ENCODE measurements around the gene PSME3.

PSME3 gene, protein sequence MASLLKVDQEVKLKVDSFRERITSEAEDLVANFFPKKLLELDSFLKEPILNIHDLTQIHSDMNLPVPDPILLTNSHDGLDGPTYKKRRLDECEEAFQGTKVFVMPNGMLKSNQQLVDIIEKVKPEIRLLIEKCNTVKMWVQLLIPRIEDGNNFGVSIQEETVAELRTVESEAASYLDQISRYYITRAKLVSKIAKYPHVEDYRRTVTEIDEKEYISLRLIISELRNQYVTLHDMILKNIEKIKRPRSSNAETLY

DNA sequence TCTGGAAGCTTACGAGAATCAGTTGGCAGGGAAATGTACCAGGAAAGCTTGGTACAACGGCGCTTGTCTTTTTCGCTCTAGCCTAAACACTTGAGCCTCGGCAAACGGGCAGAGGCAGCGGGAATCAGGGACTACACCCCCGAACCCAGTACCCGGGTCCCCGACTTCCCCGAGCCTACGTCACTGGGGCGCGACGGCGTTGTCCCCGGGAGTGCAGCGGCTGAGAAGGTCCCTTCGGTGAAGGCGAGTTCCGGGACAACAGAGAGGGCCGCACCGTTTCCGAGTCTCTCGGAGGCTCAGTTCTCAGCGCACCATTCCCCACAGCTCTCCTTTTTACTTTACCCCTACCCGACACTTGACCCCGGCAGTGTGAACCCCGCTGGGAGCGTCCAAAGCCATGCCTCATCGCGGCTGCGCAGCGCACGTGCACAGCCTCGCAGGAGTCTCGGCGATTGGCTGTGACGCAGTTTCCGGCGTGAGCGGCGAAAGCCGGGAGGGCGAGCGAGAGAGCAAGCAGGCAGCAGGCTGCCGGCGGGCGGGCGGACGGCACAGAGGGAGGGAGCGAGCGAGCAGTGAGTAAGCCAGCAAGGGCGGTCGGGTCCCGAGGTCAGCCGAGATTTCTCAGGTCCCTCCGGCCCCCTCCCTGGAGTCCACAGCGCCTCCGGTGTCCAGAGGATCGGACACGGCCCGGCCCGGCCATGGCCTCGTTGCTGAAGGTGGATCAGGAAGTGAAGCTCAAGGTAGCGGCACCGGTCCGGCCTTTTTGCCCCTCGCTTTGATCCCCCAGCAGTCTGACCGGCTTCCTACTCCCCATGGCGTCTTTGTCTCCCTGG lies at the start of gene PSME3:
PSME3 (plus strand) TSS at position 464 of the 833 bp plus-strand sequence; CDS start at position 699, 235 bp downstream.
- peak; percentile 91 for DNase-seq

DNA sequence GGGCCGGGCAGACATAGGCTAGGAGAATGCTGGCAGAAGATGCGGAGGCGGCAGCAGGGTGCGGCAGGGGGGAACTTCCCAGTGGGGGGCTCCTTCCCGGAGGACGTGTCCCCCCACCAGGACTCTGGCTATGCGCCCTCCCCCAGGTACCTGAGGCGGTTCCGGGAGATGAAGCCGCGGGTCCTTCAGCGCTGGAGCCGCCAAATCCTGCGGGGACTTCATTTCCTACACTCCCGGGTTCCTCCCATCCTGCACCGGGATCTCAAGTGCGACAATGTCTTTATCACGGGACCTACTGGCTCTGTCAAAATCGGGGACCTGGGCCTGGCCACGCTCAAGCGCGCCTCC lies 49.4 kb upstream of the PSME3 start:
- DNase-seq: no peak

DNA sequence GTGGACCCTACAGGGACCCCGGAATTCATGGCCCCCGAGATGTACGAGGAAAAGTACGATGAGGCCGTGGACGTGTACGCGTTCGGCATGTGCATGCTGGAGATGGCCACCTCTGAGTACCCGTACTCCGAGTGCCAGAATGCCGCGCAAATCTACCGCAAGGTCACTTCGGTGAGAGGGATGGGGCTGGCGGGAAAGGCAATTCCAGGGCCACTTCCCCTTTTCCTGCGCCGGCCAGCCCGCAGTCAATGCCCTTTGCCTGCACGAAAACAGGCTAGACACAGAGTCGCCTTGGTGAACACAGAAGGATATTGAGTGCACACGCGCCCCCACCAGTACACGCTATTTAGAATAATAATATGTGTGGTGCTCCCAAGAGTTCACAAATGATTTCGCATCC lies 48.8 kb upstream of the PSME3 start:
- no peak for DNase-seq

DNA sequence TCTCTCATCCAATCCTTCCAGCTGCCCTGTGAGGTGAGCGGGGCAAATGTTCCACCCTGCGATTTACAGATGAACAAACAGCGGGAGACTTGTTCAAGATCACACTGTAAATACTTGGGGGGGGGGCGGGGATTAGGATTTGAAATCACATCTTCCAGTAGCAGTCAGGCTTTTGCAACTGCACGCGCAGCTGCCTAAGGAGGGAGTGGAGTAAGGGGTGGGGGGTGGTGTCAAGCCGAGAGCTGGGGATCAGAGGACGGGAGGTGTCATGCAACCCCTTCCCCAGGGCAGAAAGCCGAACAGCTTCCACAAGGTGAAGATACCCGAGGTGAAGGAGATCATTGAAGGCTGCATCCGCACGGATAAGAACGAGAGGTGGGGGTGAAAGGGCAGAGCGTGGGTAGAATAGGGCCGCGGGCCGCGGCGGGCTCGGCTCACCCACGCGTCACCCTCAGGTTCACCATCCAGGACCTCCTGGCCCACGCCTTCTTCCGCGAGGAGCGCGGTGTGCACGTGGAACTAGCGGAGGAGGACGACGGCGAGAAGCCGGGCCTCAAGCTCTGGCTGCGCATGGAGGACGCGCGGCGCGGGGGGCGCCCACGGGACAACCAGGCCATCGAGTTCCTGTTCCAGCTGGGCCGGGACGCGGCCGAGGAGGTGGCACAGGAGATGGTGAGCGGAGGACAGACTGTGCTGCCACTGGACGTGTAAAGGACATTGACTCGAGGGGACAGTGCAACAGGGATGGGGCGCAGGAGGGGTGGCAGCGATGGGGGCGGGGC lies 48.2 kb upstream of the PSME3 start:
- no peak for DNase-seq

DNA sequence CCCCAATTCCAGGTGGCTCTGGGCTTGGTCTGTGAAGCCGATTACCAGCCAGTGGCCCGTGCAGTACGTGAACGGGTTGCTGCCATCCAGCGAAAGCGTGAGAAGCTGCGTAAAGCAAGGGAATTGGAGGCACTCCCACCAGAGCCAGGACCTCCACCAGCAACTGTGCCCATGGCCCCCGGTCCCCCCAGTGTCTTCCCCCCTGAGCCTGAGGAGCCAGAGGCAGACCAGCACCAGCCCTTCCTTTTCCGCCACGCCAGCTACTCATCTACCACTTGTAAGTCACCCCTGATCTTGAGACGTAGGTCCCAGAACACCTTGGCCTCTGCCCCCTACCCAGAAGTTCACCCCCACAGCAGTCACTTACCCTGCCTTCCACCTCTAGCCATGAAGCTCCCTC lies 45.9 kb upstream of the PSME3 start:
- DNase-seq: no peak

DNA sequence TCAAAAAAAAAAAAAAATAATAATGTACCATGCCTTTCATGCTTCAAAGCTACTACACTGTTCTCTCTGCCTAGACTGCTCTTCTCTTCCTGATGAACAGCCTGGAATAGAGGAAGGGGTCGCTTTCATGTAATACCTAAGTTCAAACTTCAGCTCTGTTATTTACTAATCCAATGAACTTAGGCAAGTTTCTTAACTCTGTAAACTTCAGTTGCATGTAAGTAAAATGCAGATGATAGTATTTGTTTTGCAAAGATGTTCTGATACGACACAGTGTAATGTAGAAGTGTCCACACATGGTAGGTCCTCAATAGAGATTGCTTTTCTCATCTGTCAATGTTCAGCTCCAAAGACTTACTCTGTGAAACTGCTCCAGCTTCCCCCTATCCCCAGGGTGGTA lies 41.2 kb upstream of the PSME3 start:
- no peak for DNase-seq

DNA sequence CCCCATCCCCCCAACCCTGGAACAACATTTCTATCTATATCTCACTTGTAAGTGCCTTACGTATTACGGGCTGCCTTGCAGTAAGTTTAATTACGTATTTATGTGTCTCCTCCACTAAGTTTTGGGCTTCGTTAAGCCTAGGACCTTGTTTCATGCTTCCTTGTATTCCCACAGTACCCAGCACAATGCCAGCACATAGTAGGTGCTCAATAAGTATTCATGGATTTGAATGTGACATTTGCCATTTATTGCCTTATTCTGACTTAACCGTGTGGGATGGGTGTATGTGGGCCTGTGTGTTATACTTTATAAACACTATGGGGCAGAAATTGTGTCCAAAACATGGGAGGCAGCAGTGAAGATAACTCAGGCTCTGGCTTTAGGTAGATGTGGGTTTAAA lies 40.7 kb upstream of the PSME3 start:
- DNase-seq: no peak

DNA sequence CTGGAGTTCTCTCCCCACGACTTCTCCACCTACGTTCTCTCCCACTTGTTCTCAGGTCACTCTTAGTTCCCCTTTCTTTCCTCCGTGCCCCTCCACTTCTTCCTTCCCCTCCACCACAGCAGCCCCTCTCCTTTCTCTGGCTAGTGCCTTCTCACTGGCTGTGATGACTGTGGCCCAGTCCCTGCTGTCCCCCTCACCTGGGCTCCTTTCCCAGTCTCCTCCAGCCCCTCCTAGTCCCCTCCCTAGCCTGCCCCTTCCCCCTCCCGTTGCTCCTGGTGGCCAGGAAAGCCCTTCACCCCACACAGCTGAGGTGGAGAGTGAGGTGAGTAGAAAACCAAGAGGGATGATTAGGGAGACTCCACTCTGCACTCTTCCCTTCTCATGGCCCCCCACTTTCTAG lies 38.1 kb upstream of the PSME3 start:
- no peak for DNase-seq

DNA sequence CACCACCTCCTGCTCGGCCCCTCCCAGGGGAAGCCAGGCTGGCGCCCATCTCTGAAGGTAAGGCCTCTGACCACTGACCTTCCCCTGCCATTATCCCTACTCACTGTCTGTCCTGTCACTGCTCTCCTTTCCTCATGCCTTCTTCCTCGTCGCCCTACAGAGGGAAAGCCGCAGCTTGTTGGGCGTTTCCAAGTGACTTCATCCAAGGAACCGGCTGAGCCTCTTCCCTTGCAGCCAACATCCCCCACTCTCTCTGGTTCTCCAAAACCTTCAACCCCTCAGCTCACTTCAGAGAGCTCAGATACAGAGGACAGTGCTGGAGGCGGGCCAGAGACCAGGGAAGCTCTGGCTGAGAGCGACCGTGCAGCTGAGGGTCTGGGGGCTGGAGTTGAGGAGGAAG lies 37.7 kb upstream of the PSME3 start:
- no peak for DNase-seq

DNA sequence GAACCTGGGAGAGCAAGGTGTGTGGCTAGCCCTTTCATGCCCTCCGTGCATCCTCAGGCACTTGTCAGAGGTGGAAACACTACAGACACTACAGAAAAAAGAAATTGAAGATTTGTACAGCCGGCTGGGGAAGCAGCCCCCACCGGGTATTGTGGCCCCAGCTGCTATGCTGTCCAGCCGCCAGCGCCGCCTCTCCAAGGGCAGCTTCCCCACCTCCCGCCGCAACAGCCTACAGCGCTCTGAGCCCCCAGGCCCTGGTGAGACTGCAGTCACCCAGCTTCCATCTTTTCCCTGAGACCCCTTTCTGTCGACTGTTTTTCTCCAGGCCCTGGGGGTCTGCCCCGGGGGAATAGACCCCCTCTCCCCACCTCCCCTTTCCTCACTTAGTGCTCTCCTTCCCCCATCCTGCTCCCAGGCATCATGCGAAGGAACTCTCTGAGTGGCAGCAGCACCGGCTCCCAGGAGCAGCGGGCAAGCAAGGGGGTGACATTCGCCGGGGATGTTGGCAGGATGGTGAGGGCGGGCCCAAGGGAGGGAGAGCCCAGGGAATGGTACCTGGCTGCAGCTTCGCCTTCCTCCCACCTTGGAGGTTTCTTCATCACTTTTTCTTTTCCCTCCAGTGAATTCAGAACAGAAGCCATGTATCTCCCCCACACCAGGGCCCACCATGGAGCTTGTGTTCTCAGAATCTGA lies 37.0 kb upstream of the PSME3 start:
- DNase-seq: no peak

DNA sequence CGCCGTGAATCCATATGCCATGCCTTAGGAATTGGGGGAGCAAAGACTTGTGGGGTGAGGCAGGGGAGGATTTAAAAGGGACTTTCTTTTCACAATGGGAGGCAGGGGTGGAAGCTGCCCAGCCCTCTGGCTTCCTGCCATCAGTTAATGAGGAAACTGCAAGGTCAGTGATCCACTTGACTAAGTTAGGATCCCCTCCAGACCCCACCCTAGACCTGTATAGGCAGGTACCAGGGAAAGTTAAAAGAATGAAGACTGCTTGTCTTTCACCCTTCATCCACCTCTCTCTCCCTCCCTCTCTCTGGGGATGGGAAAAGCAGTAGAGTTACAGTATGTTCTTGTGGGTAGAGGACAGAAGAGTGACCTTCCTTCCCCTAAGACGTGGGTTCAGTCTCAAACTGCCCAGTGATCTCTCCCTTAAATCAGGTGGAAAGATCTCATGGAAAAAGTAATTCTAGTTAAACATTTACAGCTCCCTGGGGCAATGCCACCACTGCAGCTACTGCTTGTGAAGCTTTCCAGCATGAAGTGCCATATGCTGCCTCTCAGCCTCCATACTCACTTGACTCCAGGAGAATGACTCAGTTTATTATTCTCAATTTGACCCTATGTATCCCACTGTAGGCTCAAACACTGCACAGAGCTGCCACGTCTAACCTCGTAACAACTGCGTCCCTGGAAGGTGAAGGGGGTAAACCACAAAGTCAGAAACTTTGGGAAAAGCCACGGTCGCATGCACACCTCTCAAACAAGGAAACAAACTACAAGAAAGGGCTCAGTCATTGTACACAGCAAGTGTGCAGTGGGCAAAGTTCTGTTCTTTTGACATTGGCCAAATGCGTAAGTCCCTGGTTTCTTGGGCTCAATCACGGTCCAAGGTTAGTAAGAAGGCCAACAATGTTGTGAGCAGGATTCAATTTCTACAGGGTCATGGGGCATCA lies 35.9 kb upstream of the PSME3 start:
- no peak for DNase-seq

DNA sequence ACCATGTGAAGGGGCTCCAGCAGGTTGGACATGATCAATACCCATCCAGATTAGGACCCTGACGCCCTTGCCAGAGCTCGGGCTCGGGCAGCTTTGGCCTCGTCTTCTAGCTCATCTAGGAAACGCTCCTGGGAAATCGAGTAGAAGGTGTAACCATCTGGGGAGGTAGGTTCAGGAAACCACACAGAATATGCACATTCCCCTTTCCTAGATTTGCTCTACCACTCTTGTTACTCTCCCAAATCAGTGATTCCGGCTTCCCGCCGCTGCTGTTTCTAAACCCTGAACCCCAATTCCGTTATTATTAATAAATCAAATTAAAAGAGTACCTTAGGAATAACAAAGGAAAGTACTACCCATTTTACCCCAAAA lies 35.2 kb upstream of the PSME3 start:
- DNase-seq: no peak

DNA sequence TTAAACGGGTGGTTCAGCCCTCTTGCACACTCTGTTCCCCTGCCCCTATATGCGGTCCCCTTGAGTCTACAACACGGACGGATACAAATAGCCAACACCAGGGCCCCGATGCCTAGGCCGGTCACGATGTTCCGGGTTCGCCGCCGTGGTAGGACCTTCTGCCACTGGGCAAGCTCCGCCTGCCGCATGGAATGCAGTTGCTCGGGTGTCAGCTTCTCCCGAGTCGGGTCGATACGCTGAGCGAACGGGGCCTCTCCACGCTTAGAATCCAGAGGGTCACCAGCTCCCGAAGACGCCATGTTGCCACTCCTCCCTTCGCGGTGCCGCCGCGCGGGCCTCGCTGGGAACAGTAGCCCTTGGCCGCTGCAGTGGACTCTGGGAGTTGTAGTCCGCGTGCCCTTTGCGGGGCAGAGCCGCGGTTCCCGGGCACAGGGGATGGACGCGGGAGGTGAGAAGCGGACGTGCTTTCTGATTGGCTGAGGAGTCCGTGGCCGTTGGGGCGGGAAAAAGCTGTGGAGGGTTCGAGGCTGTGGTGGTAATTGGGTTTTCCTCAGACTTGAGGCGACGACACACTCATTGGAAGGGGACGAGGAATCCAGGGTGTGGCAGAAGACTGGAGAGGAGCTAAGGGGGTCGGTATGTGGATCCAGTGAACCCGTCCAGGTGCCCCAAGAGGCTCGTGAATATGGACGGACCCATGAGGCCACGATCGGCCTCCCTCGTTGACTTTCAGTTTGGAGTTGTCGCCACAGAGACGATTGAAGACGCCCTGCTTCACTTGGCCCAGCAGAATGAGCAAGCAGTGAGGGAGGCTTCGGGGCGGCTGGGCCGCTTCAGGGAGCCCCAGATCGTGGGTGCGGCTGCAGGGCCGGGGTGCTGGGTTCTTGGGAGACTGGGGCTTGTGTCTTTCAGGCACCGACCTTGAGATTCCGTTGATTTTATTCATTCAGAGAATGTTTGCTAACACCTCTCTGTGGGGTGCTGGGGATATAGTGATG lies 34.5 kb upstream of the PSME3 start, which contains the start of the genes CNTD1 and COA3:
CNTD1 (plus strand) TSS at position 479 of the 998 bp plus-strand sequence; CDS start at position 686, 207 bp downstream.
COA3 (minus strand) TSS at position 322 of the 998 bp plus-strand sequence; CDS start at position 299, 23 bp downstream.
- peak; percentile 72 for DNase-seq

DNA sequence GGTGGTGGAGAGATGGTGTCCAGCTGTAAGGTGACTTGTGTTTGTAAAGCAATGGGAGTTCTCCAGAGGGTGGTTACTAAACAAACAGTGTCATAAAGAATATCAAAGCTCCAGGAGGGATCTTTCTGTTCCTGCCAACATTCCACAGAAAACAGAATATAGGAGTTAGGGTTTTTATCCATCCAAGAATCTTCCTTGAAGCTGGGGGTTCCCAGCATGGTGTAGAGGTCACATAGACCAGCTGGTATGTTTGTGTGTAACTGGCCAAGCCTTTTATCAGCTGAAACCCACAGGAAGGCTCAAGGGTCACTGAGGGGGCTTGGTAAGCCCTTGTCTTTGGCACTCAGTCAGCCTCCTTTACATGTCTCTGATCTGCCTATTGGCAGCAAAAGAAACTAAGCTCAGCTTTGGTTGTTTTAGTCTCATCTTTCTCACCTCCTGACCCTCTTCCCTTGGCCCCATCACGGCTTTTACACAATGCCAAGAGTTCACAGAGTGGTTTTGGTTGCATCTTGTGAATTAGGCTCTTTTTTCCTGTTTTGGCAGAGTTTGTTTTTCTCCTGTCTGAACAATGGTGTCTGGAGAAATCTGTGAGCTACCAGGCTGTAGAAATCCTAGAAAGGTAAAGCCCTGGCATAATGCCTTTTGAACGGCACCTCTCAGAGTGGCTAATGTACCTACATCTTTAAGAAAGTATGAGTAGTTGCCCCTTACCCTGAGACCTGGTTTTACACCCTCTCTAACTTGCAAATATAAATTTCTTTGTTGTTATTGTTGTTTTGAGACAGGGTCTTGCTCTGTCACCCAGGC lies 29.9 kb upstream of the PSME3 start:
- DNase-seq: no peak

DNA sequence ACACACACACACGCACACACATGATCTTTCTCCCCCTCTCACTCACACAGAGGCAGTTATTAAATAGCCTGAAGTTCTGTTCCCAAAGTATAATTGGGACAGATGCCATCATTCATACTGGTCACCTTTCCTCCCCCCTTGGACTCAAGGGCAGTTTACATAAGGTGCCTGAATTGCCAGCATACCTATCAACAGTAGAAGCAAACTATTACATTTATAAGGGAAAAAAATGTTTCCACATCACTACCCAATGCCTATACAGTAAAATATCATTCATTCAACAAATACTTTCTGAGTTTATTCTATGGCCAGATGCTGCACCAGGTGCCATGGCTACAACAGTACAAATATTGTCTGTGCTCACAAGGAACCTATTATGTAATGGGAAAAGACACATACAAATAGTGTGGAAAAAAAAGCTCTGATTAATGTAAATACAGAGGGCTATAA lies 28.3 kb upstream of the PSME3 start:
- no peak for DNase-seq

DNA sequence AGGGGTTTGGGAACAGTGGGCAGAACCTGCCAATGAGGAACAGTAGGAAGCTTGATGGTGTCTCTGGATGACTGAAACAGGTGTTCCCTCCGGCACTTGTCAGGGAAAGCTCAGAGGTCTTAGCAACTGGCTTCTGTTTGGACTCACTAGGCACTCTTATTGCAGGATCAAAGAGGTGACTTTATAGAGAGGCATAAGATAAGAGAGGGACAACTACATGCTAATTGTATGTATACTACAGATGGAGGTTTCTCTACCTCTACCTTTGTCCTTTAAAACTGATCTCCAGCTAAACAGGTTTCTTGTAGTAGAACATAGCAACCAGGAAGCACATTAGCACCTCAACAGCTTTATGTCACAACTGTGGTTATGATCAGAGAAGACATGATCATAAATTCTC lies 26.9 kb upstream of the PSME3 start:
- DNase-seq: no peak

DNA sequence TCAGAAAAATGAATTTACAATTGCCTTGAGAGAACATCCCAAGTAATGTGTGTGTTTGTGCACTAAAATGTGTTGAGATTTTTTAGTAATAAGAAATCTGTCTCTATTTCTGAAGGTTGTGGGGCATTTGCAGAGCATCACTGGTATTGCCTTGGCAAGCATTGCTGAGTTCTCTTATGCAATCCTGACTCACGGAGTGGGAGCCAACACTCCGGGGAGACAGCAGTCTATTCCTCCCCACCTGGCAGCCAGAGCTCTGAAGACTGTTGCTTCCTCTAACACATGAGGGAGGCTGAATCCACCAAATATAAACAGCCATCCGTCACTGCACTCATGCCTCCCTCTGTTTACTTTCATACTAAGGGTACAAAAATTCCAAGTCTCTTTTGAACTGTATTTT lies 23.9 kb upstream of the PSME3 start:
- no peak for DNase-seq

DNA sequence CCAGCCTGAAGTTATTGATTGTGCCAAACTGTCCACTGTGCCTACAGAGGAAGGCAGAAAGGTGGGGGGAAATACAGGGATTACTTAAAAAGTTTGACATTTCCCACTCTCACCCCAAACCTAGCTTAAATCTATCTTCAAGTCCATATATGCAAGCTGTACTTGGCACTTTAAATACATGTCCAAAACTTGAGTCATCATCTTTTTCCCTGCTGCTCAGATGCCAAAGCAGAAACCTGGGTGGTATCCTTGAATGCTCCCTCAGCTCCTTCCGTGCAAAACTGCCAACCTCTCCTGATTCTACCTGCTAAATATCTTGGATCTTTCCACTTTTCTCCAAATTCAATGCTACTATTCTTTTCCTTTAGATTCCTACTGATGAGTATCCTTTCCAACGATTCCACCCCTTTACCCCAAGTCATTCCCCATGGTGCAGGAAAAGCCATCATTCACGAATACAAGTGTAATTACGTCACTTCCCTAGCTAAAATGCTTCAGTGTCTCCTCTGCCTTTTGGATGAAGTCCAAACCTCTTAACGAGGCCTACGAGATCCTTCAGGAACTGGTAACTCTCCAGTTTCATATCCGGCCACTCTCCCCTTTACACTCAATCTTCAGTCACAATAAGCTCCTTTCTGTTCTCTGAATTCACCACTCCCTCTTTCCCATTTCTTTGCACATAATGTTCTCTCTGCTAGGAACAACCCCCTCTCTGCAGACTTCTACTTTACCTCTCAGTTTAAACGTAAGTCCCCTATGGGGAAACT lies 18.4 kb upstream of the PSME3 start:
- no peak for DNase-seq

DNA sequence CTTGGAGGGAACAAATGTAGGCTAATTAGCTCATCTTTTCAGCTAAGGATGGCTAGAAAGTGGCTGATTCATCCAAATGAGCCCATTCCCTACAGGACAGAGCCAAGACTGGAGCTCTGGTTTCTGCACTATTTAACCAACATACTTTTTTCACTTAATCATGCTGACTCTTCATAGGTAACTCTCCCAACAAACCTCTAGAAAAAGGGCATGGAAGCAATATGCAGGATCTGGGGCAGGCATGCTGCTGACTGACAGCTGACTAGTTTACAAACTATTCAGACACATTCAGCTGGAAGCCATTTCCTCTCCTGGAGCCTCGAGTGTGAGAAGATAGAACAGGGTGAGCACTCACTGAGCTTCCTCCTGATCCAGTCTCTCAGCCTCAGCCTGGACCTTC lies 15.3 kb upstream of the PSME3 start:
- DNase-seq: no peak

Measured in stimulated activated naive CD4-positive, alpha-beta T cell treated with Interleukin-2 at 50 U/mL for 16 hours (primary cell).